C4-2B (cell line): Measurements from ENCODE around the gene TMEM131L.

Source experiments
- CTCF ChIP-seq: fragments of 450-650 bp; conservative IDR thresholded peaks from 2 replicates; pipeline ENCODE4 v1.5.1; 2017; ENCODE audit warnings: mild to moderate bottlenecking
- ZFX ChIP-seq: fragments of 450-650 bp; IDR thresholded peaks from 2 replicates; pipeline ENCODE4 v1.6.1; 2017

- TF ChIP-seq CTCF (no peak), ZFX (no peak)
Measured at GRCh38 chr4:153517159-153517558, 51.0 kb downstream of the TMEM131L start.
